Esophagus squamous epithelium (tissue), 5 donors: ENCODE measurements around the gene RAX. TPM values are rescaled to one million over a fixed set of nuclear protein-coding genes. Genes with fewer than 3 reads are reported as not detected.

Experiments
- DNase-seq: peaks from one replicate; lab custom pipeline; 2025; lab: John Stamatoyannopoulos, UW
- H3K27ac ChIP-seq, 4 donors: fragments of 200-600 bp; sonication (generic); one replicate each; pipeline ENCODE4 v1.5.1; 2016 to 2019; ENCODE audit warnings: mild to moderate bottlenecking in 1 of 4
- H3K27me3 ChIP-seq, 4 donors: fragments of 200-600 bp; sonication (generic); 1 replicate in 3 of 4; 2 replicates in 1 of 4; pipeline versions ENCODE4 v1.5.1 to v1.6.0; 2017 to 2021; ENCODE audit warnings: antibody characterized with exemption in 1 of 4
- H3K36me3 ChIP-seq, 3 donors: fragments of 200-600 bp; sonication (generic); one replicate each; pipeline ENCODE4 v1.5.1; 2016 to 2019
- H3K4me1 ChIP-seq, 3 donors: fragments of 200-600 bp; sonication (generic); one replicate each; pipeline ENCODE4 v1.5.1; 2017 to 2019
- H3K4me3 ChIP-seq, 4 donors: fragments of 200-600 bp; sonication (generic); 1 replicate in 3 of 4; 2 replicates in 1 of 4; pipeline ENCODE4 v1.5.1; 2016 to 2019; ENCODE audit warnings: mild to moderate bottlenecking in 2 of 4, moderate library complexity in 1 of 4
- H3K9me3 ChIP-seq, 3 donors: fragments of 200-600 bp; sonication (generic); one replicate each; pipeline ENCODE4 v1.5.1; 2016 to 2019
- POLR2A ChIP-seq, 4 donors: fragments of 450-650 bp; IDR thresholded peaks; one replicate each; pipeline ENCODE4 v1.6.1; 2017; ENCODE audit warnings: antibody characterized with exemption in 4 of 4, mild to moderate bottlenecking in 4 of 4, moderate library complexity in 3 of 4
- WGBS, 2 donors: methylation state at CpG; one replicate each; pipeline ENCODE4 v1.1.5; 2018; 5-methylcytosine and 5-hydroxymethylcytosine counted together
- intact Hi-C: fragments of 100-400 bp; cut with DNase I; formaldehyde crosslinking; loops from one replicate; pipeline ENCODE4 v1.15.0; 2022
- total RNA-seq, 4 donors: library from RNA; depleted of rRNA; stranded (reverse); fragments of >200 nt; gene quantifications; one replicate each; pipeline ENCODE4 v1.1.0, GENCODE V29; 2016
- TF ChIP-seq, protein P1 (sequence below), 6 experiments: fragments of 450-650 bp in 4 of 6; fragments of 200-600 bp in 2 of 6; sonication (generic) in 2 of 6; IDR thresholded peaks; one replicate each; pipeline ENCODE4 v1.5.1; 2016 to 2019; ENCODE audit warnings: antibody characterized with exemption in 6 of 6, mild to moderate bottlenecking in 4 of 6, moderate library complexity in 4 of 6
- donor health status: DM: yes; HTN: yes; CAD: no.

The RAX gene
- total RNA-seq, 4 donors from 2014 or later: not detected

DNA sequence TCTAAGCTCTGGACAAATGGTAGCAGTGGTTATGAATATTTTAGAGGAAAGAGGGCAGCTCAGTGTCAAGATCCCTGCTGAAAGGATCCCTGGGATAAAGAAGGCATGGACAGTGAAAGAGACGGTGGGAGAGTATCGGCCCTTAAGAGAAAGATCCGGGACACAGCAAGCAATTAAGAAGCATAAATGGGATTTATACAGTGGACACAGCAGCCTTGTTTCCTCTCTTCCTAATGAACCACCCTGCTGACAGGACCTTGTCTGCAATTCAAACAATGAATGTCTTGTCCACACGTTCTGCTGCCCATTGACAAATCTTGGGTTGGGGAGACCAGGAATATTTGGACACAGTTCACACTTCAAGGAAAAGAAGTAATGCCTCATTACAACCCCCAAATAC, 28.7 kb upstream of the RAX start:
- 74 to 77% methylated on average over 4 of the region's 4 CpGs for WGBS, 2 donors
- Histone ChIP-seq H3K4me3 (no peak overlapping the region), H3K27ac (no peak overlapping the region), H3K27me3 (peaks cover 0 to 54% (median 0%) of the 10 kb centered on the region in 4 donors), H3K36me3 (no peaks in the 10 kb centered on the region), H3K4me1 (no peaks in the 10 kb centered on the region), H3K9me3 (no peaks in the 10 kb centered on the region)
- no peak for TF ChIP-seq POLR2A (IDR thresholded peaks at IDR 0.05)
- TF ChIP-seq, protein P1, sequence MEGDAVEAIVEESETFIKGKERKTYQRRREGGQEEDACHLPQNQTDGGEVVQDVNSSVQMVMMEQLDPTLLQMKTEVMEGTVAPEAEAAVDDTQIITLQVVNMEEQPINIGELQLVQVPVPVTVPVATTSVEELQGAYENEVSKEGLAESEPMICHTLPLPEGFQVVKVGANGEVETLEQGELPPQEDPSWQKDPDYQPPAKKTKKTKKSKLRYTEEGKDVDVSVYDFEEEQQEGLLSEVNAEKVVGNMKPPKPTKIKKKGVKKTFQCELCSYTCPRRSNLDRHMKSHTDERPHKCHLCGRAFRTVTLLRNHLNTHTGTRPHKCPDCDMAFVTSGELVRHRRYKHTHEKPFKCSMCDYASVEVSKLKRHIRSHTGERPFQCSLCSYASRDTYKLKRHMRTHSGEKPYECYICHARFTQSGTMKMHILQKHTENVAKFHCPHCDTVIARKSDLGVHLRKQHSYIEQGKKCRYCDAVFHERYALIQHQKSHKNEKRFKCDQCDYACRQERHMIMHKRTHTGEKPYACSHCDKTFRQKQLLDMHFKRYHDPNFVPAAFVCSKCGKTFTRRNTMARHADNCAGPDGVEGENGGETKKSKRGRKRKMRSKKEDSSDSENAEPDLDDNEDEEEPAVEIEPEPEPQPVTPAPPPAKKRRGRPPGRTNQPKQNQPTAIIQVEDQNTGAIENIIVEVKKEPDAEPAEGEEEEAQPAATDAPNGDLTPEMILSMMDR (IDR thresholded peaks at IDR 0.05): no peak
- intact Hi-C loops: no loop called here
- no peak for DNase-seq

DNA sequence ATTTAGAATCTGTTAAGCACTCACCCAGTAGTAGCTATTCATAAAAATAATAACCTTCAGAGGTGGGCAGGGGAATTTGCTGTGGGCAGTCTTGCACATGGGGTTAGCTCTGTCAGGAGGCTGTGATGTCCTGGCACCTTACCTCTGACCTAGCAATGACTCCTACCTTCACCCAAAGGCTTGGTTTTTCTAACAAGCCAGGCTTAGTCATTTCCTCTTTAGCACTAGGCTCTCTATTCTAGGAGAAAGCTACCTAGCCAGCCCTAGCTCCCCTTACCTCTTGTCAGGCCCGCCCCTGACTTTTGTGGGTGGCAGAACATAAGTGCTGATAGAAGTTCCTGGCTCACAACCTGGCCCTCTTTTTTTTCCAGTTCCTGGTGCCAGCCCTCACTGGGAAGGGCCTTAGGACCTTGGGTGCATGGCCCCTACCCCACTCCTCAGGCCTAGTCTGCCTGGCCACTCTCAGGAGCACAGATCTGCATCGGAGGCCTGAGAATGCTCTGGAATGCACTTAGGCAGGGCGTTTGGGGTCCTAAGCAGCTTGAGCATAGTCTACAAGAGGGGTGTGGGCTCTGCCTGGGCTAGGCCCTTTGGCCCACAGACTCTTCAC, 27.5 kb upstream of the RAX start:
- WGBS, 2 donors: 47% methylated on average over 2 of the region's 3 CpGs; no CpG with 5 or more reads in 1 of the 2 donors

DNA sequence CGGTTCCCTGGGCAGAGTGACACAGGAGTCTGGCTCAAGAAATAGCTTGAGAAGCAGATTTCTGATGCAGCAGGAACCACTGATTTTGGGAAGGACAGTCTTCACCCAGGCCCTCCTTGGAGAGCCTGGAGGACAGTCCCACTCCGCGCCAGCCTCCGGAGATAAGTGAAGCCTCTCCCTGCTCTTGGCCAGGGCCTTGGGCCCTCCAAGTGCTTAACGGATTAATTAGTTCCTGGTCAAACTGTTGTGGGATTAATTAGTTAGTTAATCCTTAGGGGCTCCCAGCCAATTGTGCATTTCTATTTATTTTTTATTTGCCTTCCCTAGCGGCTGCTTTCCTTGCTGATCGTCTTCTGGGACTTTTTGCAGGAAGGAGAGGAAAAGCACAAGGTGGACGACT, 25.6 kb upstream of the RAX start:
- Histone ChIP-seq H3K4me1 (no peaks in the 10 kb centered on the region), H3K4me3 (no peak overlapping the region), H3K27me3 (peaks cover 0 to 46% (median 0%) of the 10 kb centered on the region in 4 donors), H3K27ac (no peak overlapping the region), H3K9me3 (no peaks in the 10 kb centered on the region), H3K36me3 (no peaks in the 10 kb centered on the region)
- 67 to 70% methylated on average over 4 to 7 of the region's 8 CpGs for WGBS, 2 donors
- intact Hi-C loops: no loop called here
- no peak for DNase-seq
- no peak for TF ChIP-seq POLR2A (IDR thresholded peaks at IDR 0.05)
- TF ChIP-seq, protein P1 (IDR thresholded peaks at IDR 0.05): no peak

More for the DNA sequence above, 27.5 kb upstream of the RAX start:
- Histone ChIP-seq H3K4me1 (no peaks in the 10 kb centered on the region), H3K9me3 (no peaks in the 10 kb centered on the region), H3K27me3 (peaks cover 0 to 49% (median 0%) of the 10 kb centered on the region in 4 donors), H3K4me3 (no peak overlapping the region), H3K27ac (no peak overlapping the region), H3K36me3 (no peaks in the 10 kb centered on the region)
- intact Hi-C loops: no loop called here
- DNase-seq: no peak
- no peak for TF ChIP-seq POLR2A (IDR thresholded peaks at IDR 0.05)
- TF ChIP-seq, protein P1 (IDR thresholded peaks at IDR 0.05): no peak

DNA sequence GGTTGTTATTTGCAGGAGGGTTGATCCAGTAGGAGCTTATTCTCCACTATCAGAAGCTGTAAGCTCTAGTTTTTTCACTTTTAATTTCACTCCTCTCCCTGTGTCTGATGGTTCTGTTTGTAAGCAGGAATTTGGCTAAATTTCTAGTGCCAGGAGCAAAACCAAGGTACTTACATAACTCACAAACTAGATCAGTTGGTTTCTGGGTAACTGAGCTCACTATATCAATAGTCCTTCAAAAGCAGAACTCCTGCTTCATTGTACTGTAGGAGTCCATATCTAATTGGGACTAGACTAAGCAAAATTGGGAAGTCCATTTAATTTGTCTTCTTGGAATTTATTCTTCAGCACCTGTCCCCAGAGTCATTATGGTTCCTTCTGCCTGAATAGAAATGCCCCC, 20.1 kb upstream of the RAX start:
- Histone ChIP-seq H3K27me3 (peaks cover 0 to 48% (median 3%) of the 10 kb centered on the region in 4 donors), H3K36me3 (no peaks in the 10 kb centered on the region), H3K4me3 (no peak overlapping the region), H3K4me1 (no peaks in the 10 kb centered on the region), H3K9me3 (no peaks in the 10 kb centered on the region), H3K27ac (no peak overlapping the region)
- no peak for DNase-seq
- TF ChIP-seq, protein P1 (IDR thresholded peaks at IDR 0.05): no peak
- no peak for TF ChIP-seq POLR2A (IDR thresholded peaks at IDR 0.05)
- intact Hi-C loops: no loop called here

DNA sequence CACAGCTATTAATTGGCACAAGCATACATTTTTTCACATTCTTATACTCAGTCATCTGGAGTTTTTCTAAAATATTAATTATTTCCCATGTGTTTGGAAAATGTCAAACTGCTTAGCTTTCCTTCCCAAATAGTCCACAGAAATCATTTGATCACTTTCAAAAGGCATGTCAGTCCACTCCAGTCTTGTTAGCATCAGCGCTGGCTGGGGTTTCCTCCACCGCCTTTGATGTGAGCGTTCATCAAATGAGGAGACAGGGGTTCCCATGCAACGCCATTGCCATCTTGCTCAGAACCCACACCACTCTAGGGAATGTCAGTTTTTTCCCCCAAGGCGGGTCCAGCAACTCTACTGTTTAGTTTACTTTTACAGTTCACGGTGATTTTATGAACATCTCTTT, 13.1 kb upstream of the RAX start:
- Histone ChIP-seq H3K4me1 (no peaks in the 10 kb centered on the region), H3K27ac (no peak overlapping the region), H3K4me3 (no peak overlapping the region), H3K36me3 (no peaks in the 10 kb centered on the region), H3K9me3 (no peaks in the 10 kb centered on the region), H3K27me3 (peaks cover 0 to 11% (median 0%) of the 10 kb centered on the region in 4 donors)
- WGBS, 2 donors: 49 to 65% methylated on average over 6 of the region's 6 CpGs
- intact Hi-C loops: no loop called here
- DNase-seq: no peak
- TF ChIP-seq, protein P1 (IDR thresholded peaks at IDR 0.05): no peak
- TF ChIP-seq POLR2A (IDR thresholded peaks at IDR 0.05): no peak
